Heart right ventricle (tissue), 16 donors: ENCODE measurements around the gene TAF12. TPM values are rescaled to one million over a fixed set of nuclear protein-coding genes. Genes with fewer than 3 reads are reported as not detected.
"Not testable (repeated sequence)": the region's sequence is repeated elsewhere in the genome, so short reads cannot be mapped to it uniquely, and the experiment has no call there.

Source experiments
- ATAC-seq, 8 donors: fragments of 200-7000 bp; cut with Tn5 transposase; one replicate each; pipeline ENCODE4 v1.9.1; 2020; ENCODE audit warnings: mild to moderate bottlenecking in 8 of 8, moderate library complexity in 8 of 8, moderate number of reproducible peaks in 1 of 8
- DNase-seq, 2 donors: peaks; one replicate each; pipeline ENCODE4 v3.0.0-alpha.2; 2020
- H3K27ac ChIP-seq, 10 donors: fragments of 200-600 bp; sonication (generic) in 2 of 10; one replicate each; pipeline versions ENCODE4 v1.5.0 to v1.8.0; 2020 to 2022; ENCODE audit warnings: mild to moderate bottlenecking in 3 of 10
- H3K27me3 ChIP-seq, 7 donors: fragments of 200-600 bp; one replicate each; pipeline ENCODE4 v1.8.0; 2021 to 2022; ENCODE audit warnings: mild to moderate bottlenecking in 2 of 7
- H3K36me3 ChIP-seq, 9 donors: fragments of 200-600 bp; sonication (generic) in 1 of 9; one replicate each; pipeline versions ENCODE4 v1.5.0 to v1.8.0; 2020 to 2022; ENCODE audit warnings: mild to moderate bottlenecking in 2 of 9
- H3K4me1 ChIP-seq, 9 donors: fragments of 200-600 bp; sonication (generic) in 1 of 9; one replicate each; pipeline versions ENCODE4 v1.5.0 to v1.8.0; 2020 to 2022; ENCODE audit warnings: mild to moderate bottlenecking in 4 of 9
- H3K4me3 ChIP-seq, 10 donors: fragments of 200-600 bp; sonication (generic) in 2 of 10; one replicate each; pipeline versions ENCODE4 v1.5.0 to v1.8.0; 2020 to 2022; ENCODE audit warnings: mild to moderate bottlenecking in 7 of 10, moderate library complexity in 2 of 10
- H3K9me3 ChIP-seq, 11 donors: fragments of 200-600 bp in 10 of 11; sonication (generic) in 2 of 11; one replicate each; pipeline versions ENCODE4 v1.5.0 to v1.8.0; 2013 to 2022; ENCODE audit warnings: mild to moderate bottlenecking in 2 of 11, control low read depth in 1 of 11, moderate library complexity in 1 of 11
- WGBS, 2 donors: extraction: QIAGEN DNeasy Blood & Tissue Kit; methylation state at CpG; one replicate each; pipeline ENCODE4 v1.1.7; 2013; ENCODE audit warnings: inconsistent platforms in 1 of 2; 5-methylcytosine and 5-hydroxymethylcytosine counted together
- intact Hi-C, 10 donors: fragments of 100-400 bp; cut with DNase I; formaldehyde crosslinking; loops; one replicate each; pipeline versions ENCODE4 v1.11.1 to v1.14.2; 2022
- polyA plus RNA-seq, 2 donors: library from polyadenylated mRNA; stranded (reverse); fragments of 200-250 nt; gene quantifications; one replicate each; pipeline ENCODE4 v1.2.3, GENCODE V29; 2013
- total RNA-seq, 10 donors: library from RNA; stranded (reverse); fragmentation: NEBNext Ultra II Directional in 3 of 10; extraction: Animal tissue kit (Norgen Biotek cat#: 25700) in 3 of 10; gene quantifications; one replicate each; pipeline versions ENCODE4 v1.2.1 to v1.2.4, GENCODE V29; 2021 to 2023
- TF ChIP-seq, protein P1 (sequence below), 9 donors: fragments of 200-600 bp; sonication (generic) in 2 of 9; IDR thresholded peaks; one replicate each; pipeline versions ENCODE4 v1.5.0 to v1.8.0; 2021 to 2022; ENCODE audit warnings: antibody characterized with exemption in 9 of 9, mild to moderate bottlenecking in 5 of 9, moderate library complexity in 1 of 9
- donor health status: Arrhythmogenic right ventricular cardiomyopathy.
- donor health status: ischemic (EF 13 %, LVEDD 7.1; RV severe dilation, severe dysfunction).
- donor health status: healthy with polysubstance abuse.
- donor health status: DM: no; HTN: yes; CAD: no.
- donor health status: DM: no; HTN: no; CAD: no.
- donor health status: ischemic (EF 25% LVEDD 6.9; RV normal size, moderate dysfunction).
- donor health status: ischemic (EF 25% LVEDD 5.7; RV mildly dilated, moderate dysfunction).
- donor health status: healthy.
- donor health status: DM: yes; HTN: yes; CAD: no.
- donor health status: Ischemic cardiomyopathy.
- donor health status: ischemic (EF 35%, LVEDD 5.7; RV mildly dilated, moderate dysfunction).
- donor health status: nonischemic (EF 11% LVEDD 7.7; RV severe dilation, severe dysfunction).
- donor health status: DM: yes; HTN: yes; CAD: no.
- donor health status: PGD.
- donor health status: ischemic (EF 29% LVEDD 5.4; RV normal size, mild dysfunction).
- donor health status: nonischemic (EF 23%, LVEDD 6.1; RV moderate dilation, normal function).

Gene TAF12
- total and polyA plus RNA-seq, 12 donors = 17.2 to 41.6 (median 20.7) TPM

DNA sequence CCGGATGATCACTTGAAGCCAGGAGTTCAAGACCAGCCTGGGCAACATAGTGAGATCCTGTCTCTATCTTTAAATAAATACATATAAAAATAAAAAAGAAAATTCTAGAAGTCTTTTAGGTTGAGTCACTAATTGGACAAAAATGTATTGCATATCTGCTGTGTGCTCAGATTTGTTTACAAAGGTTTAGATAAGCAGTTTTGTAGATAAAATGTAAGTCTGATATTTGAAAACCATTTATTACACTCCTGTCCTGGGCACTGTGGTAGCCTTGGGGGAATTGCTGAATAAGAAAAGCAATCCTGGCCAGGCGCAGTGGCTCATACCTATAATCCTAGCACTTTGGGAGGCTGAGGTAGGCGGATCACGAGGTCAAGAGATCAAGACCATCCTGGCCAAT lies 37.3 kb upstream of the TAF12 start:
- H3K9me3 ChIP-seq = no peaks in the 10 kb centered on the region
- WGBS, 2 donors = 97 to 98% methylated on average over 4 of the region's 4 CpGs
- TF ChIP-seq, protein P1, sequence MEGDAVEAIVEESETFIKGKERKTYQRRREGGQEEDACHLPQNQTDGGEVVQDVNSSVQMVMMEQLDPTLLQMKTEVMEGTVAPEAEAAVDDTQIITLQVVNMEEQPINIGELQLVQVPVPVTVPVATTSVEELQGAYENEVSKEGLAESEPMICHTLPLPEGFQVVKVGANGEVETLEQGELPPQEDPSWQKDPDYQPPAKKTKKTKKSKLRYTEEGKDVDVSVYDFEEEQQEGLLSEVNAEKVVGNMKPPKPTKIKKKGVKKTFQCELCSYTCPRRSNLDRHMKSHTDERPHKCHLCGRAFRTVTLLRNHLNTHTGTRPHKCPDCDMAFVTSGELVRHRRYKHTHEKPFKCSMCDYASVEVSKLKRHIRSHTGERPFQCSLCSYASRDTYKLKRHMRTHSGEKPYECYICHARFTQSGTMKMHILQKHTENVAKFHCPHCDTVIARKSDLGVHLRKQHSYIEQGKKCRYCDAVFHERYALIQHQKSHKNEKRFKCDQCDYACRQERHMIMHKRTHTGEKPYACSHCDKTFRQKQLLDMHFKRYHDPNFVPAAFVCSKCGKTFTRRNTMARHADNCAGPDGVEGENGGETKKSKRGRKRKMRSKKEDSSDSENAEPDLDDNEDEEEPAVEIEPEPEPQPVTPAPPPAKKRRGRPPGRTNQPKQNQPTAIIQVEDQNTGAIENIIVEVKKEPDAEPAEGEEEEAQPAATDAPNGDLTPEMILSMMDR (IDR thresholded peaks at IDR 0.05) = no peak
- H3K27me3 ChIP-seq = no peaks in the 10 kb centered on the region
- H3K4me3 ChIP-seq = no peak overlapping the region
- H3K36me3 ChIP-seq = peaks cover 0 to 48% (median 6%) of the 10 kb centered on the region in 9 donors
- ATAC-seq (no peak), DNase-seq (no peak)
- peaks cover 0 to 8% (median 0%) of the 10 kb centered on the region in 9 donors for H3K4me1 ChIP-seq
- H3K27ac ChIP-seq = no peak overlapping the region
- intact Hi-C loops = no loop called here

DNA sequence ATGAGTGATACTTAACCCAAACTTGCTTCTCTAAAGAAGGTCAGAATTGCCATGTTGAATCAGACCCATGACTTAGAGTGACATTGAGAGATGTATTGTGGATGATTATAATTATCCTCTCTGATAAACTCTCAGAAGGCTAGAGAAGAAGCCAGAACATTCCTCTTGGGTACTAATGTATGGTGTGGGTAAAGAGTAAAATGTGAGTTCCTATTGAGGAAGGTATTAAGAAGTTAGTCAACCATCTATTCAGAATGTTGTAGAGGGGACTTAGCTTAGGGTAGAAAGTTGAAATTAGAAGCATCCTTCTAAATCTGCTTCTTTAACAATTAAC lies 33.0 kb upstream of the TAF12 start:
- intact Hi-C loops = no loop called here
- TF ChIP-seq, protein P1 (IDR thresholded peaks at IDR 0.05) = no peak
- DNase-seq (no peak), ATAC-seq (no peak)
- H3K4me3 ChIP-seq = no peak overlapping the region
- H3K4me1 ChIP-seq = peaks cover 0 to 9% (median 0%) of the 10 kb centered on the region in 9 donors
- H3K27me3 ChIP-seq = no peaks in the 10 kb centered on the region
- H3K27ac ChIP-seq = peak overlapping the region in 1 of 10 donors; percentile 44
- H3K36me3 ChIP-seq = peaks cover 0 to 7% (median 0%) of the 10 kb centered on the region in 9 donors
- no peaks in the 10 kb centered on the region for H3K9me3 ChIP-seq

GRCh38 chr1:28672971-28673370 lies 30.1 kb upstream of the TAF12 start:
- ATAC-seq, H3K27ac ChIP-seq, H3K36me3 ChIP-seq, intact Hi-C loops, DNase-seq, H3K4me3 ChIP-seq, H3K9me3 ChIP-seq, H3K27me3 ChIP-seq: not testable (repeated sequence)
- H3K4me1 ChIP-seq = peaks cover 3 to 29% (median 14%) of the 10 kb centered on the region in 9 donors
- WGBS, 2 donors = 96 to 97% methylated on average over 15 of the region's 15 CpGs

DNA sequence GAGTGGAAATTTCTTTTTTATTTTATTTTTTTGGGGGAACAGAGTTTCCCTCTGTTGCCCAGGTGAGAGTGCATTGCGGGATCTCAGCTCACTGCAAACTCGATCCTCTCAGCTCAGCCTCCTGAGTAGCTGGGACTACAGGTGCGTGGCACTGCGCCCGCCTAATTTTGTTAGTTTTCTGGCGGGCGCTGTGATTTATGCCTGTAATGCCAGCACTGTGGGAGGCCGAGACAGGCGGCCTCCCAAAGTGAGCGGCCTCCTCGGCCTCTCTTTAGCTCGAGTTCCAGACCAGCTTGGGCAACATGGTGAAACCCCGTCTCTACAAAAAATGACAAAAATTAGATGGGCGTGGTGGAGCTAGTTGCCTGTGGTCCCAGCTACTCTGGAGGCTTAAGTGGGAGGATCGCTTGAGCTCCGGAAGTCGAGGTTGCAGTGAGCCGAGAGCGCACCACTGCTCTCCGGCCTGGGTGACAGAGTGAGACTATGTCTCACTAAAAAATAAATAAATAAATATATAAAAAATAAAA lies 28.4 kb upstream of the TAF12 start:
- TF ChIP-seq, protein P1 (IDR thresholded peaks at IDR 0.05) = no peak
- ATAC-seq = no peak

GRCh38 chr1:28668956-28669723 lies 26.3 kb upstream of the TAF12 start:
- peaks cover 5 to 26% (median 18%) of the 10 kb centered on the region in 9 donors for H3K4me1 ChIP-seq
- peak overlapping the region; percentile 98 to 100 (median 100) for H3K27ac ChIP-seq
- H3K4me3 ChIP-seq = peak overlapping the region; percentile 93 to 100 (median 98)
- no peaks in the 10 kb centered on the region for H3K9me3 ChIP-seq
- no peaks in the 10 kb centered on the region for H3K36me3 ChIP-seq
- H3K27me3 ChIP-seq = no peaks in the 10 kb centered on the region
- intact Hi-C loops = loop anchor here in 5 of 10 donors (1.0 to 10.0 kb wide), 3 partner anchors 21 to 56 kb away; partner anchors contain the start of genes RNU11 (in 2 of the 5) and TAF12 (in 2 of the 5)
- WGBS, 2 donors = 1% methylated on average over 46 to 63 of the region's 63 CpGs
- TF ChIP-seq, protein P1 (IDR thresholded peaks at IDR 0.05) = no peak
- ATAC-seq (peak; percentile 55 to 86 (median 75)), DNase-seq (peak; percentile 57 to 73)

More for the DNA sequence above, 28.4 kb upstream of the TAF12 start:
- H3K4me1 ChIP-seq = peaks cover 5 to 35% (median 18%) of the 10 kb centered on the region in 9 donors
- DNase-seq = no peak
- H3K9me3 ChIP-seq = no peaks in the 10 kb centered on the region
- no peaks in the 10 kb centered on the region for H3K36me3 ChIP-seq
- H3K27ac ChIP-seq = no peak overlapping the region
- no peak overlapping the region for H3K4me3 ChIP-seq
- WGBS, 2 donors = 94 to 97% methylated on average over 20 of the region's 20 CpGs
- H3K27me3 ChIP-seq = no peaks in the 10 kb centered on the region
- intact Hi-C loops = no loop called here
